Spleen (tissue), 11 donors: ENCODE data around the gene CCDC59. TPM values are rescaled to one million over a fixed set of nuclear protein-coding genes. Genes with fewer than 3 reads are reported as not detected.
"Not testable (repeated sequence)": the region's sequence is repeated elsewhere in the genome, so short reads cannot be mapped to it uniquely, and the experiment has no call there.

Experiments used
- DNase-seq: peaks from one replicate; pipeline ENCODE4 v3.0.0-alpha.2; 2020
- H3K27ac ChIP-seq, 8 donors: fragments of 200-600 bp; sonication (generic) in 7 of 8; 1 replicate in 4 of 8; 2 replicates in 4 of 8; pipeline versions ENCODE4 v1.5.0 to v1.8.0; 2016 to 2021; ENCODE audit warnings: inconsistent platforms in 4 of 8, mild to moderate bottlenecking in 4 of 8, moderate library complexity in 1 of 8
- H3K27me3 ChIP-seq, 7 donors: fragments of 200-600 bp; sonication (generic) in 6 of 7; replicated peaks in 1 of 7; 1 replicate in 4 of 7; 2 replicates in 3 of 7; pipeline versions ENCODE4 v1.5.0 to v1.8.0; 2016 to 2021; ENCODE audit warnings: inconsistent platforms in 3 of 7, mild to moderate bottlenecking in 1 of 7
- H3K36me3 ChIP-seq, 6 donors: fragments of 200-600 bp; sonication (generic) in 5 of 6; 1 replicate in 4 of 6; 2 replicates in 2 of 6; pipeline versions ENCODE4 v1.5.0 to v1.8.0; 2016 to 2021; ENCODE audit warnings: inconsistent platforms in 2 of 6
- H3K4me1 ChIP-seq, 6 donors: fragments of 200-600 bp; sonication (generic) in 5 of 6; 1 replicate in 3 of 6; 2 replicates in 3 of 6; pipeline versions ENCODE4 v1.5.0 to v1.8.0; 2016 to 2021; ENCODE audit warnings: inconsistent platforms in 3 of 6
- H3K4me3 ChIP-seq, 8 donors: fragments of 200-600 bp; sonication (generic) in 7 of 8; 1 replicate in 4 of 8; 2 replicates in 4 of 8; pipeline versions ENCODE4 v1.5.0 to v1.8.0; 2016 to 2021; ENCODE audit warnings: inconsistent platforms in 4 of 8, mild to moderate bottlenecking in 4 of 8, moderate library complexity in 2 of 8
- H3K9me3 ChIP-seq, 8 donors: fragments of 200-600 bp; sonication (generic) in 7 of 8; 1 replicate in 4 of 8; 2 replicates in 4 of 8; pipeline versions ENCODE4 v1.5.0 to v1.8.0; 2016 to 2021; ENCODE audit warnings: inconsistent platforms in 4 of 8
- POLR2A ChIP-seq, 3 donors: fragments of 450-650 bp; IDR thresholded peaks; one replicate each; pipeline ENCODE4 v1.5.1; 2017; ENCODE audit warnings: antibody characterized with exemption in 3 of 3, mild to moderate bottlenecking in 1 of 3
- POLR2AphosphoS5 ChIP-seq, 3 donors: sonication (generic); formaldehyde crosslinking; IDR thresholded peaks; one replicate each; pipeline ENCODE4 v1.5.1; 2017; ENCODE audit warnings: antibody characterized with exemption in 3 of 3
- WGBS, 5 donors: extraction: QIAGEN DNeasy Blood & Tissue Kit in 3 of 5; methylation state at CpG; one replicate each; pipeline versions ENCODE4 v1.1.5 to v1.1.7; 2013 to 2018; 5-methylcytosine and 5-hydroxymethylcytosine counted together
- intact Hi-C: fragments of 100-400 bp; cut with DNase I; formaldehyde crosslinking; loops from one replicate; pipeline ENCODE4 v1.15.0; 2023; ENCODE audit warnings: low total_unique reads
- polyA plus RNA-seq, 3 donors: library from polyadenylated mRNA; stranded (reverse); fragments of 200-250 nt; gene quantifications; one replicate each; pipeline ENCODE4 v1.2.1, GENCODE V29; 2013
- total RNA-seq, 7 donors: library from RNA; depleted of rRNA in 3 of 7; stranded (reverse); fragments of >200 nt in 3 of 7; fragmentation: NEBNext Ultra II Directional in 4 of 7; extraction: Animal tissue kit (Norgen Biotek cat#: 25700) in 4 of 7; gene quantifications; one replicate each; pipeline versions ENCODE4 v1.1.0 to v1.2.1, GENCODE V29; 2016 to 2021
- TF ChIP-seq, protein P1 (sequence below), 11 experiments: fragments of 200-600 bp in 7 of 11; fragments of 450-650 bp in 4 of 11; sonication (generic) in 4 of 11; IDR thresholded peaks in 8 of 11; conservative IDR thresholded peaks in 3 of 11; 1 replicate in 7 of 11; 2 replicates in 4 of 11; pipeline versions ENCODE4 v1.4.0 to v1.8.0; 2016 to 2021; ENCODE audit warnings: antibody characterized with exemption in 11 of 11, inconsistent platforms in 4 of 11, mild to moderate bottlenecking in 1 of 11
- donor health status: healthy with polysubstance abuse.
- donor health status: DM: no; HTN: no; CAD: no; lungs with moderate emphysema.
- donor health status: DM: no; HTN: no; CAD: no.
- donor health status: Bipolar disorder and iron deficiency.
- donor health status: healthy.
- donor health status: DM: no; HTN: no; CAD: no.
- donor health status: DM: yes; HTN: yes; CAD: no.

Gene CCDC59
- total and polyA plus RNA-seq, 10 donors: 28.0 to 59.0 (median 43.2) TPM

DNA sequence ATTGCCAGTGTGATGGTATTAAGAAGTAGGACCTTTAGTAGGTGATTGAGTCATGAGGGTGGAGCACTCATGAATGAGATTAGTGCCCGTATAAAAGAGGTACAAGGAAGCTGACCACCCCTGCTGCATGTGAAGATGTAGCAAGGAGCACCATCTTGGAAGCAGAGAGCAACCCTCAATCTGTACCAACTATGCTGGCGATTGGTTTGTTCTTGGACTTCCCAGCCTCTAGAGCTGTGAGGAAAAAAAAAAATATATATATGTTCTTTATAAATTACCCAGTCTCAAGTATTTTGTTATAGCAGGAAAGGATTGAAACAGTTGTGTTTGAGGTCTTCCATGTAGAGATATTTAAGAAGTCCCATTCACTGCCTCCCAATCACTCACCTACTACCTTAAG is 17.0 kb upstream of the CCDC59 start:
- intact Hi-C loops: no loop called here
- H3K4me3 ChIP-seq: no peak overlapping the region

DNA sequence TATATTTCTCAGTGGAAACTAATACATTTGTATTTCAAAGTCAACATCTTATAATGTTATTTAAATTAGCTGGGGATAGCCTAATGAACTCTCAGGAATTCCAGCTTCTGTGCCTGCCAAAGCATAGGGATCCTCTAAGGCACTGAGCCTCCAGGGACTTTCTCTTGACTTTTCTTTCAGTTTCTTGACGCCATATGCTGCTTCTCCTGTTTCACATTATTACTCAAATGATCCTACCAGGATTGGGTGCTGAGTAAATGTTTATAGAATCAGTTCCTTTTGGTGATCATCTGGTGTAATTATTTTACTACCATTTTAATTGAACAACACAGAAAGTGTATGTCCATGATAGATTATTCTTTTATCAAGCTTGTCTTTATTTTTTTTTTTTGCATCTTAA is 8.0 kb upstream of the CCDC59 start:
- no peak overlapping the region for H3K4me3 ChIP-seq
- no peaks in the 10 kb centered on the region for H3K9me3 ChIP-seq
- H3K27ac ChIP-seq: no peak overlapping the region
- TF ChIP-seq POLR2AphosphoS5 (IDR thresholded peaks at IDR 0.05) (no peak), POLR2A (IDR thresholded peaks at IDR 0.05) (no peak)
- TF ChIP-seq, protein P1, sequence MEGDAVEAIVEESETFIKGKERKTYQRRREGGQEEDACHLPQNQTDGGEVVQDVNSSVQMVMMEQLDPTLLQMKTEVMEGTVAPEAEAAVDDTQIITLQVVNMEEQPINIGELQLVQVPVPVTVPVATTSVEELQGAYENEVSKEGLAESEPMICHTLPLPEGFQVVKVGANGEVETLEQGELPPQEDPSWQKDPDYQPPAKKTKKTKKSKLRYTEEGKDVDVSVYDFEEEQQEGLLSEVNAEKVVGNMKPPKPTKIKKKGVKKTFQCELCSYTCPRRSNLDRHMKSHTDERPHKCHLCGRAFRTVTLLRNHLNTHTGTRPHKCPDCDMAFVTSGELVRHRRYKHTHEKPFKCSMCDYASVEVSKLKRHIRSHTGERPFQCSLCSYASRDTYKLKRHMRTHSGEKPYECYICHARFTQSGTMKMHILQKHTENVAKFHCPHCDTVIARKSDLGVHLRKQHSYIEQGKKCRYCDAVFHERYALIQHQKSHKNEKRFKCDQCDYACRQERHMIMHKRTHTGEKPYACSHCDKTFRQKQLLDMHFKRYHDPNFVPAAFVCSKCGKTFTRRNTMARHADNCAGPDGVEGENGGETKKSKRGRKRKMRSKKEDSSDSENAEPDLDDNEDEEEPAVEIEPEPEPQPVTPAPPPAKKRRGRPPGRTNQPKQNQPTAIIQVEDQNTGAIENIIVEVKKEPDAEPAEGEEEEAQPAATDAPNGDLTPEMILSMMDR (IDR thresholded peaks at IDR 0.05 in 8 of 11, conservative IDR thresholded peaks at IDR 0.05 in 3 of 11): no peak
- no peak for DNase-seq
- 50 to 84% (median 73%) methylated on average over 1 of the region's 1 CpG for WGBS, 5 donors
- H3K4me1 ChIP-seq: peaks cover 0 to 6% (median 0%) of the 10 kb centered on the region in 6 donors
- no peaks in the 10 kb centered on the region for H3K27me3 ChIP-seq
- H3K36me3 ChIP-seq: peaks cover 0 to 27% (median 0%) of the 10 kb centered on the region in 6 donors
- intact Hi-C loops: no loop called here

More for the DNA sequence above, 17.0 kb upstream of the CCDC59 start:
- no peaks in the 10 kb centered on the region for H3K27me3 ChIP-seq
- WGBS, 5 donors: 92 to 98% (median 96%) methylated on average over 2 of the region's 2 CpGs
- no peak overlapping the region for H3K27ac ChIP-seq
- peaks cover 0 to 39% (median 12%) of the 10 kb centered on the region in 6 donors for H3K36me3 ChIP-seq
- peaks cover 0 to 27% (median 22%) of the 10 kb centered on the region in 8 donors for H3K9me3 ChIP-seq
- TF ChIP-seq POLR2AphosphoS5 (IDR thresholded peaks at IDR 0.05): no peak
- no peak for TF ChIP-seq POLR2A (IDR thresholded peaks at IDR 0.05)
- TF ChIP-seq, protein P1 (IDR thresholded peaks at IDR 0.05 in 8 of 11, conservative IDR thresholded peaks at IDR 0.05 in 3 of 11): no peak
- no peaks in the 10 kb centered on the region for H3K4me1 ChIP-seq
- DNase-seq: no peak

DNA sequence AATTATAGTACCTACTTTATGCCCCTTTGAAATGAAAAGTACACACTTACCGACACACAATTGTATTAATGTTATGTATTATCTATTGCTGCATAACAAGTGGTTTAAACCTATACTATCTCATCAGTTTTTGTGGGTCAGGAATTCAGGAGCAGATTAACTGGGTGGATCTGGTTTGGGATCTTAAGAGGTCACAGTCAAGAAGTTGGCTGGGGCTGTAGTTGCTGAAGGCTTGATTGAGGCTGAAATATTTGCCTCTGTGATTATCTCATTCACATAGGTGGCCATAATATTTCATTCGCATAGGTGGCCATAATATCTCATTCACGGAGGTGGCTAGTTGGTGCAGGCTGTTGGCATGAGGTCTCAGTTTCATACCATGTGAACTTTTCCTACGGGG is 5.8 kb upstream of the CCDC59 start:
- H3K4me1 ChIP-seq: peaks cover 9 to 25% (median 16%) of the 10 kb centered on the region in 6 donors
- H3K36me3 ChIP-seq: peaks cover 0 to 18% (median 0%) of the 10 kb centered on the region in 6 donors
- DNase-seq: no peak
- TF ChIP-seq, protein P1 (IDR thresholded peaks at IDR 0.05 in 8 of 11, conservative IDR thresholded peaks at IDR 0.05 in 3 of 11): no peak
- H3K9me3 ChIP-seq: no peaks in the 10 kb centered on the region
- intact Hi-C loops: no loop called here
- H3K27me3 ChIP-seq: no peaks in the 10 kb centered on the region
- no peak overlapping the region for H3K27ac ChIP-seq
- WGBS, 5 donors: 91 to 97% (median 96%) methylated on average over 4 of the region's 4 CpGs
- no peak overlapping the region for H3K4me3 ChIP-seq

DNA sequence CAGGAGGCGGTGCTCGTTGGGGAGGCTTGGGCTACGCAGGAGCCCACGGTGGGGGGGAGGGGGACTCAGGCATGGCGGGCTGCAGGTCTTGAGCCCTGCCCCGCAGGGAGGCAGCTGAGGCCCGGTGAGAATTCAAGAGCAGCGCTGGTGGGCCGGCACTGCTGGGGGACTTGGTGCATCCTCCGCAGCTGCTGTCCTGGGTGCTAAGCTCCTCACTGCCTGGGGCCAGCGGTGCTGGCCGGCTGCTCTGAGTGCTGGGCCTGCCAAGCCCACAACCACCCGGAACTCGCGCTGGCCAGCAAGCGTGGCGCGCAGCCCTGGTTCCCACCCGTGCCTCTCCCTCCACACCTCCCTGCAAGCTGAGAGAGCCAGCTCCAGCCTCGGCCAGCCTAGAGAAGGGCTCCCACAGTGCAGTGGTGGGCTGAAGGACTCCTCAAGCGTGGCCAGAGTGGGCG is 3.3 kb upstream of the CCDC59 start:
- intact Hi-C loops: no loop called here
- H3K27me3 ChIP-seq: no peaks in the 10 kb centered on the region
- WGBS, 5 donors: 81 to 90% (median 90%) methylated on average over 12 to 22 of the region's 22 CpGs
- H3K4me1 ChIP-seq: peaks cover 20 to 41% (median 29%) of the 10 kb centered on the region in 6 donors
- H3K27ac ChIP-seq: no peak overlapping the region
- H3K36me3 ChIP-seq: peaks cover 0 to 20% (median 3%) of the 10 kb centered on the region in 6 donors
- H3K4me3 ChIP-seq: no peak overlapping the region
- DNase-seq: peak; percentile 78
- no peaks in the 10 kb centered on the region for H3K9me3 ChIP-seq
- TF ChIP-seq POLR2A (IDR thresholded peaks at IDR 0.05): no peak
- TF ChIP-seq, protein P1 (IDR thresholded peaks at IDR 0.05 in 8 of 11, conservative IDR thresholded peaks at IDR 0.05 in 3 of 11): no peak
- no peak for TF ChIP-seq POLR2AphosphoS5 (IDR thresholded peaks at IDR 0.05)

DNA sequence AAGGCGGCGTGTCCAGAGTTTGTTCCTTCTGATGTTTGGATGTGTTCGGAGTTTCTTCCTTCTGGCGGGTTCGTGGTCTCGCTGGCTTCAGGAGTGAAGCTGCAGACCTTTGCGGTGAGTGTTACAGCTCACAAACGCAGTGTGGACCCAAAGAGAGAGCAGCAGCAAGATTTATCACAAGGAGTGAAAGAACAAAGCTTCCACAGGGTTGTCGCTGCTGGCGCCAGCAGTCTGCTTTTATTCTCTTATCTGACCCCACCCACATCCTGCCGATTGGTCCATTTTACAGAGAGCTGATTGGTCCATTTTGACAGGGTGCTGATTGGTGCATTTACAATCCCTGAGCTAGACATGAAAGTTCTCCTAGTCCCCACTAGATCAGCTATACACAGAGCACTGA is 2.6 kb upstream of the CCDC59 start:
- H3K9me3 ChIP-seq, intact Hi-C loops, H3K27ac ChIP-seq, DNase-seq, H3K4me3 ChIP-seq, H3K27me3 ChIP-seq: not testable (repeated sequence)
- Histone ChIP-seq H3K36me3 (peaks cover 0 to 26% (median 7%) of the 10 kb centered on the region in 6 donors), H3K4me1 (peaks cover 25 to 48% (median 36%) of the 10 kb centered on the region in 6 donors)
- 93 to 97% (median 97%) methylated on average over 11 of the region's 11 CpGs for WGBS, 5 donors
